T47D (cell line): ENCODE data around the gene RNF113B.

Source experiments
- DNase-seq, 2 experiments: peaks; one replicate each; pipeline versions ENCODE4 v3.0.0 to v3.0.0-alpha.2; 2011 to 2012; ENCODE audit warnings: low read depth in 1 of 2, low spot score in 1 of 2
- JUND ChIP-seq: IDR thresholded peaks from 2 replicates; pipeline ENCODE4 v1.6.1; 2012; ENCODE audit warnings: low read depth
- in situ Hi-C: cut with HindIII; loops from 2 replicates; pipeline ENCODE4 v1.10.0; 2016; ENCODE audit warnings: low sequenced_read_pairs, low pct_unique_long_range_greater_than_20kb

Gene RNF113B

GRCh38 chr13:98215508-98215907, 38.4 kb upstream of the RNF113B start:
- no peak for TF ChIP-seq JUND
- in situ Hi-C loops: no loop called here
- no peak for DNase-seq

- no peak for TF ChIP-seq JUND
- in situ Hi-C loops: no loop called here
- peak; percentile 55 to 89 for DNase-seq
Observed at GRCh38 chr13:98214707-98215106, 37.6 kb upstream of the RNF113B start.

DNA sequence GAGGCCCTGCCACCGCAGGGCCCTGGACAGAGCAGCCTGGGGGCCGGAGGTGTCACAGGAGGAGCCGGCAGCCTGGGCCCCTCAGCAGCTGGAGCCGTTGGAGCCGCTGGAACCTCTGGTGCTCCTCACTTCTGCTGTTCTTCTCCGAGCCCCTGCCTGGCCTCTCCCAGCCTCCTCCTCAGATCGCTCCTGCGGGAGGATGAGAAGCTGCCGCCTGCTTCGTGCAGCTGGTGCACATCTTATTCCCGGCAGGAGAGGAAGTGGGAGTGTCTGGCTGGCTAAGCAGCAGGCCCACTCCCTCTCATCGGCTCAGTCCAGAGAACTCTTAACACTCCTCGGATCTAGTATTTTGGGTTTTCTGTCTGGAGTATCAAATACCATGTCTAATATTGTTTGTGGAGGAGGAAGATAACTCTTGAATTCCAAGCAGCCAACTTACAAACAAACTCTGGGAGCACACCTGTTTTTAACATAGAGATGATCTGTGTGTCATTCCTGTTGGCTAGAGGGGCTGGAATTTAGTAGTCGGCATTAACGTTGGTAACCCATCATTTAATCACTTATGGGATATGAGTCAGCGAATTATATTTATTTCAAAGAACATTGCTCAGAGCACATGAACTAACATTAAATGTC, 37.1 kb upstream of the RNF113B start:
- no peak for DNase-seq
- in situ Hi-C loops: no loop called here
- no peak for TF ChIP-seq JUND

DNA sequence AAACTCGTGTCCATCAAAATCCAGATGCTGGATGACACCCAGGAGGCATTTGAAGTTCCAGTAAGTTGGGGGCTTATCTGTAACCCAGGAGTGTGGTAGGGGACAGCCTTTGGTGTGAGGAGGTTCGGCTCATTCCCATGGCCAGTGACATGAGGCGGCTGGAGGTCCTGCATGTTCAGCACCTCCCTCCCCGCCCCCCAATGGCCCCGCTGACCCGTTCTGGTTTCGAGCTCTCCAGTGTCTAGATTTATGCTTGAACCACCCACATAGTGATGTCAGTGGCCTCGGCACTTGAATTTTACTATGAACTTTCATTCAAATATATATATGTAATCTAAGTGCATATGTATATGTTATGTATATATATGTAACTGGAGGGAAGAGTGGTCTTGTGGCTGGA, 36.3 kb upstream of the RNF113B start:
- TF ChIP-seq JUND: no peak

GRCh38 chr13:98212763-98213162, 35.7 kb upstream of the RNF113B start:
- TF ChIP-seq JUND: no peak
- no peak for DNase-seq
- in situ Hi-C loops: no loop called here

More for the DNA sequence above, 36.3 kb upstream of the RNF113B start:
- in situ Hi-C loops: no loop called here
- DNase-seq: no peak

DNA sequence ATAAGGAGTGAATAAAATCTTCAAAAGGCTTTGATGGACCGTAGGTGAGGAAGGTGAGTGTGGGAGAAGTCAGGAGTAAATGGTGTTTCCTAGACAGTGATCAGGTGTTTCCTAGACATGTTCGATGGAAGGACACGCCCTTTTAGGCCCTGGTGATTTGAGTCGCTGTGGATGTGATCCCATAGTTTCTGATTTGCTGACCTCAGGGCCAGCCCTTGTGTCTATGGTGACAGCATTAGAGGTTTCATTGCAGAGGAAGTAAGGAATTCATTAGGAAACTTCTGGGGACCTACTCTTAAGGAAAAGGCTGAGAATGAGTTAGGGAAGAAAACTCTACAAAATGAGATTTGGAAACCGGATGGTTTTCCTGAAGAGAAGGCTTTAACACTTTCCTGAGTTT, 31.5 kb upstream of the RNF113B start:
- no peak for DNase-seq
- TF ChIP-seq JUND: no peak
- in situ Hi-C loops: no loop called here

- in situ Hi-C loops: no loop called here
- no peak for TF ChIP-seq JUND
- no peak for DNase-seq
Observed at GRCh38 chr13:98207416-98207815, 30.3 kb upstream of the RNF113B start.

- DNase-seq: peak in 1 of 2 experiments; percentile 61
- in situ Hi-C loops: no loop called here
- TF ChIP-seq JUND: no peak
Observed at GRCh38 chr13:98206946-98207345, 29.9 kb upstream of the RNF113B start.

DNA sequence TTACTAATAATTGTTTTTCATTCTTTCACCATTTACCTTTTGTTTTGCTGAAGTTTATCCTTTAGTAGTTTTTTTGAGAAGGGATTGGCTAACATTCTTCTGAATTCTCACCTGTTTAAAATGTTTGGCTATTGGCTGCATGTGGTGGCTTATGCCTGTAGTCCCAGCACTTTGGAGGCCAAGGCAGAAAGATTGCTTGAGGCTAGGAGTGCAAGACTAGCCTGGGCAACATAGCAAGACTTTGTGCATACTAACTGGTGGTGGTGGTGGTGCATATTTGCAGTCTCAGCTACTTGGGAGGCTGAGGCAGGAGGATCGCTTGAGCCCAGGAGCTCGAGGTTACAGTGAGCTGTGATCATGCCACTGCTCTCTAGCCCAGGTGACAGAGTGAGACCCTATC, 27.5 kb upstream of the RNF113B start:
- no peak for TF ChIP-seq JUND
- no peak for DNase-seq
- in situ Hi-C loops: no loop called here

- DNase-seq: no peak
- TF ChIP-seq JUND: no peak
- in situ Hi-C loops: no loop called here
Observed at GRCh38 chr13:98203646-98204326, 26.7 kb upstream of the RNF113B start.

GRCh38 chr13:98201984-98202383, 24.9 kb upstream of the RNF113B start:
- TF ChIP-seq JUND: no peak
- in situ Hi-C loops: no loop called here
- no peak for DNase-seq

GRCh38 chr13:98201189-98201588, 24.1 kb upstream of the RNF113B start:
- no peak for TF ChIP-seq JUND
- no peak for DNase-seq
- in situ Hi-C loops: no loop called here

- in situ Hi-C loops: no loop called here
Observed at GRCh38 chr13:98200211-98200878, 23.3 kb upstream of the RNF113B start.

DNA sequence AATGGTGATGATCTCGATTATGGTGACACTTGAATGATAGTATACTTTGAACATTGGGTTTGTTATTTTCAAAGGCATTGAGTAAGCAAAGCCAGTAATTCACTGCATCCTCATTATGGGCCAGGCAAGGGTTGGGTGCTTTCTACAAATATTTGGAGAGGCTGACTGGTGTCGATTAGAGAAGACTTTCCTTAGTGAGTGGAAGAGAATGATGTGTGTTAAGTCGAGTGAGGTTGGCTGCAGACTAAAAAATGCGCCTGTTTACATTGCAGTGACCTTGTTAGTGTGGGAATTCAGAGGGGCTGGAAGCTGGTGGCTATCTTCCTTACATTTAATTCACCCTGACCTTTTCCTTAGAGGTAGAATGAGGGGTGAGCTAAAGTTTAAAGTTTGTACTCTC, 22.4 kb upstream of the RNF113B start:
- TF ChIP-seq JUND: no peak
- in situ Hi-C loops: no loop called here
- no peak for DNase-seq

More at GRCh38 chr13:98200211-98200878, 23.3 kb upstream of the RNF113B start:
- DNase-seq: no peak
- TF ChIP-seq JUND: no peak
